ENCODE data around the gene SMIM30.

The SMIM30 gene

GRCh38 chr7:113084496-113085172 lies 33.7 kb downstream of the SMIM30 start:
- H3K4me1 Mint-ChIP-seq: peaks cover 5% of the 10 kb centered on the region
- no peaks in the 10 kb centered on the region for H3K36me3 Mint-ChIP-seq
- H3K4me3 Mint-ChIP-seq: no peak overlapping the region
- H3K27ac Mint-ChIP-seq: no peak overlapping the region
- H3K9me3 Mint-ChIP-seq: no peaks in the 10 kb centered on the region
- H3K27me3 Mint-ChIP-seq: peaks cover 45% of the 10 kb centered on the region

- Mint-ChIP-seq H3K27ac (no peak overlapping the region), H3K9me3 (no peaks in the 10 kb centered on the region), H3K36me3 (no peaks in the 10 kb centered on the region), H3K27me3 (peaks cover 45% of the 10 kb centered on the region), H3K4me1 (peaks cover 5% of the 10 kb centered on the region), H3K4me3 (no peak overlapping the region)
Measured at GRCh38 chr7:113083816-113084495, 34.4 kb downstream of the SMIM30 start.

- Mint-ChIP-seq H3K4me1 (peaks cover 5% of the 10 kb centered on the region), H3K4me3 (no peak overlapping the region), H3K36me3 (no peaks in the 10 kb centered on the region), H3K27me3 (peaks cover 43% of the 10 kb centered on the region), H3K9me3 (no peaks in the 10 kb centered on the region), H3K27ac (no peak overlapping the region)
Measured at GRCh38 chr7:113083132-113083815, 35.1 kb downstream of the SMIM30 start.

- peaks cover 18% of the 10 kb centered on the region for H3K27me3 Mint-ChIP-seq
- no peak overlapping the region for H3K4me3 Mint-ChIP-seq
- H3K36me3 Mint-ChIP-seq: no peaks in the 10 kb centered on the region
- no peak overlapping the region for H3K27ac Mint-ChIP-seq
- H3K9me3 Mint-ChIP-seq: no peaks in the 10 kb centered on the region
- H3K4me1 Mint-ChIP-seq: no peaks in the 10 kb centered on the region
Measured at GRCh38 chr7:113078331-113078730, 40.0 kb downstream of the SMIM30 start.

GRCh38 chr7:113076703-113077102 lies 41.7 kb downstream of the SMIM30 start:
- Mint-ChIP-seq H3K4me1 (no peaks in the 10 kb centered on the region), H3K9me3 (no peaks in the 10 kb centered on the region), H3K27ac (no peak overlapping the region), H3K27me3 (peaks cover 13% of the 10 kb centered on the region), H3K36me3 (no peaks in the 10 kb centered on the region), H3K4me3 (no peak overlapping the region)

- Mint-ChIP-seq H3K36me3 (no peaks in the 10 kb centered on the region), H3K27ac (no peak overlapping the region), H3K4me3 (no peak overlapping the region), H3K4me1 (no peaks in the 10 kb centered on the region), H3K9me3 (no peaks in the 10 kb centered on the region), H3K27me3 (peaks cover 2% of the 10 kb centered on the region)
Measured at GRCh38 chr7:113071465-113071864, 46.9 kb downstream of the SMIM30 start.

Measured in activated naive CD4-positive, alpha-beta T cell treated with anti-CD3 and anti-CD28 coated beads, Interleukin-2, amount 50 U/mL, for 24 hours (primary cell).